K562 (cell line): ENCODE data around the gene DZIP3. TPM values are rescaled to one million over a fixed set of nuclear protein-coding genes. Genes with fewer than 3 reads are reported as not detected.

ENCODE experiments used
- ATAC-seq: fragments of 200-7000 bp; cut with Tn5 transposase; 3 replicates; pipeline ENCODE4 v1.9.1; 2020; ENCODE audit warnings: moderate library complexity
- BruUV-seq: library from RNA; stranded (reverse); fragments of 400-500 nt; replicated peaks from 2 replicates; lab custom pipeline; 2021; lab: Mats Ljungman, UMichigan
- CTCF ChIA-PET: fragments of 300-600 bp; formaldehyde crosslinking; extraction: SDS; loops from one replicate; lab custom pipeline; 2021; ENCODE audit warnings: low intra/inter-chr PET ratio; lab: Yijun Ruan, JAX
- POLR2A ChIA-PET: fragments of 300-600, 350-650 bp; sonication (Branson Sonifier 250); formaldehyde crosslinking; extraction: SDS; loops from one replicate; lab custom pipeline; 2021; ENCODE audit warnings: antibody characterized with exemption, inconsistent platforms; lab: Yijun Ruan, JAX
- DNase-seq, 4 experiments: peaks; one replicate each; pipeline versions ENCODE4 v3.0.0 to v3.0.0-alpha.2; 2011 to 2018; ENCODE audit warnings: low spot score in 3 of 4, mixed read lengths in 3 of 4; ENCODE audit errors: extremely low read depth in 1 of 4
- FAIRE-seq: peaks from 2 replicates; lab custom pipeline; 2011; peaks lifted over from hg19 to GRCh38; lab: Jason Lieb, UNC
- H2AFZ ChIP-seq: 2 replicates; pipeline ENCODE4 v1.6.0; 2011; ENCODE audit warnings: low read depth, low read length, control low read depth, inconsistent platforms
- H3K27ac ChIP-seq: fragments of 200-600 bp; 3 replicates; pipeline ENCODE4 v1.8.0; 2011; ENCODE audit warnings: low read depth, mild to moderate bottlenecking, control low read depth, inconsistent platforms, low read length, moderate library complexity, mixed read lengths; ENCODE audit errors: extremely low read depth
- H3K27me3 ChIP-seq, 2 experiments: fragments of 300-600 bp in 1 of 2; 2 replicates in 1 of 2; 3 replicates in 1 of 2; pipeline versions ENCODE4 v1.6.0 to v1.8.0; 2011; ENCODE audit warnings: inconsistent platforms in 2 of 2, low read length in 2 of 2, mild to moderate bottlenecking in 1 of 2, mixed read lengths in 1 of 2, moderate library complexity in 1 of 2; ENCODE audit not compliant: control insufficient read depth in 2 of 2, insufficient read depth in 2 of 2
- H3K36me3 ChIP-seq: fragments of 300-600 bp; 3 replicates; pipeline ENCODE4 v1.8.0; 2011; ENCODE audit warnings: mild to moderate bottlenecking, low read length, inconsistent platforms; ENCODE audit not compliant: control insufficient read depth, insufficient read depth
- H3K4me1 ChIP-seq, 2 experiments: fragments of 200-600 bp in 1 of 2; replicated peaks in 1 of 2; 2 replicates in 1 of 2; 3 replicates in 1 of 2; pipeline versions ENCODE4 v1.5.1 to v1.8.0; 2011; ENCODE audit warnings: inconsistent platforms in 2 of 2, low read length in 2 of 2, mild to moderate bottlenecking in 1 of 2, mixed read lengths in 1 of 2, moderate library complexity in 1 of 2; ENCODE audit not compliant: control insufficient read depth in 2 of 2, insufficient read depth in 2 of 2
- H3K4me2 ChIP-seq: 2 replicates; pipeline ENCODE4 v1.6.1; 2011; ENCODE audit warnings: low read length, control low read depth, inconsistent platforms, mixed read lengths; ENCODE audit not compliant: insufficient read depth
- H3K4me3 ChIP-seq: fragments of 200-600 bp; sonication (generic), shearing (Covaris generic); 2 replicates; pipeline ENCODE4 v1.5.1; 2016; ENCODE audit warnings: control low read depth, inconsistent platforms
- H3K79me2 ChIP-seq: fragments of 200-600 bp; 3 replicates; pipeline ENCODE4 v1.8.0; 2011; ENCODE audit warnings: low read length, inconsistent platforms; ENCODE audit not compliant: control insufficient read depth, insufficient read depth
- H3K9ac ChIP-seq, 2 experiments: 2 replicates each; pipeline versions ENCODE4 v1.6.0 to v1.6.1; 2011; ENCODE audit warnings: low read depth in 2 of 2, low read length in 2 of 2, control low read depth in 1 of 2, inconsistent platforms in 1 of 2, mild to moderate bottlenecking in 1 of 2, mixed read lengths in 1 of 2; ENCODE audit not compliant: insufficient read depth in 1 of 2
- H3K9me1 ChIP-seq: one replicate; pipeline ENCODE4 v1.6.0; 2011; ENCODE audit warnings: inconsistent platforms, mild to moderate bottlenecking, low read length, moderate library complexity; ENCODE audit not compliant: control insufficient read depth, insufficient read depth
- H3K9me3 ChIP-seq: replicated peaks from 2 replicates; pipeline ENCODE4 v1.5.1; 2011; ENCODE audit warnings: low read depth, low read length, inconsistent platforms; ENCODE audit not compliant: control insufficient read depth, insufficient read depth
- H4K20me1 ChIP-seq: replicated peaks from 2 replicates; pipeline ENCODE4 v1.6.1; 2011; ENCODE audit warnings: low read length, inconsistent platforms, mixed read lengths; ENCODE audit not compliant: control insufficient read depth, insufficient read depth
- ATF7 ChIP-seq: fragments of 450-650 bp; IDR thresholded peaks from 2 replicates; pipeline ENCODE4 v1.7.1; 2014; ENCODE audit warnings: mild to moderate bottlenecking, moderate library complexity
- CAMTA2 ChIP-seq: fragments of 250-450 bp; sonication (Bioruptor Pico); conservative IDR thresholded peaks from 2 replicates; pipeline ENCODE4 v1.5.1; 2022
- CBFA2T3 ChIP-seq: fragments of 450-650 bp; IDR thresholded peaks from 2 replicates; pipeline ENCODE4 v1.6.1; 2017
- CSDE1 ChIP-seq, 2 experiments: fragments of 450-650 bp; IDR thresholded peaks; 2 replicates each; pipeline ENCODE4 v1.6.1; 2016; ENCODE audit warnings: mild to moderate bottlenecking in 1 of 2
- EP300 ChIP-seq: IDR thresholded peaks from 2 replicates; pipeline ENCODE4 v1.6.1; 2012; ENCODE audit warnings: low read length, improper control_type of control experiment
- GTF2F1 ChIP-seq: IDR thresholded peaks from 2 replicates; pipeline ENCODE4 v1.6.1; 2011; ENCODE audit warnings: low read depth, low read length, improper control_type of control experiment
- MXI1 ChIP-seq: IDR thresholded peaks from 2 replicates; pipeline ENCODE4 v1.6.1; 2011; ENCODE audit warnings: low read depth, mild to moderate bottlenecking, improper control_type of control experiment, low read length
- MYNN ChIP-seq, 2 experiments: sonication (generic); formaldehyde crosslinking in 1 of 2; IDR thresholded peaks; 2 replicates each; pipeline versions ENCODE4 v1.5.0 to v1.6.1; 2016 to 2020; ENCODE audit warnings: antibody characterized with exemption in 1 of 2, missing genetic modification reagents in 1 of 2
- NR3C1 ChIP-seq: sonication (generic); formaldehyde crosslinking; IDR thresholded peaks from 2 replicates; pipeline ENCODE4 v1.8.1; 2022; ENCODE audit warnings: missing genetic modification reagents
- PTTG1 ChIP-seq: fragments of 450-650 bp; IDR thresholded peaks from 2 replicates; pipeline ENCODE4 v1.6.1; 2016; ENCODE audit warnings: low read depth, mild to moderate bottlenecking, missing genetic modification characterization, missing compliant biosample characterization
- TGIF2 ChIP-seq: sonication (generic); formaldehyde crosslinking; IDR thresholded peaks from 2 replicates; pipeline ENCODE4 v1.8.1; 2022; ENCODE audit warnings: mild to moderate bottlenecking, missing genetic modification reagents, moderate library complexity
- ZFP1 ChIP-seq: fragments of 450-650 bp; formaldehyde crosslinking; IDR thresholded peaks from 2 replicates; pipeline ENCODE4 v1.4.0; 2020; ENCODE audit warnings: mild to moderate bottlenecking, mixed read lengths
- WGBS: fragments of 100-300 bp; shearing (Covaris generic); methylation state at CpG from one replicate; pipeline ENCODE4 v1.1.6; 2016; ENCODE audit warnings: low coverage, mixed read lengths; ENCODE audit not compliant: insufficient coverage; ENCODE audit errors: missing lambda C conversion rate; 5-methylcytosine and 5-hydroxymethylcytosine counted together
- in situ Hi-C: fragments of 300-500 bp; cut with MboI; formaldehyde crosslinking; loops from 4 replicates; pipeline ENCODE4 v1.15.0; 2018; ENCODE audit warnings: inconsistent platforms, mixed read lengths
- intact Hi-C: fragments of 100-400 bp; cut with micrococcal nuclease; formaldehyde crosslinking; loops from 2 replicates; pipeline ENCODE4 v1.14.2; 2022
- polyA plus RNA-seq, 8 experiments: library from polyadenylated mRNA; depleted of rRNA in 4 of 8; stranded (reverse) in 5 of 8; unstranded in 3 of 8; fragments of >200 nt; fragmentation: Nextera tagmentation in 2 of 8; fragmentation: Illumina TruSeq in 1 of 8; extraction: Ambion mirVana in 2 of 8; extraction: Trizol in 1 of 8; gene quantifications; 2 replicates each; pipeline versions ENCODE4 v1.2.1 to v1.2.3, GENCODE V29; 2011 to 2014; ENCODE audit warnings: inconsistent platforms in 1 of 8, missing spikeins in 1 of 8
- total RNA-seq, 7 experiments: library from RNA; depleted of rRNA in 6 of 7; stranded (reverse); fragments of >200 nt in 6 of 7; fragmentation: Illumina TruSeq in 2 of 7; extraction: Trizol in 2 of 7; gene quantifications; 2 replicates each; pipeline versions ENCODE4 v1.2.1 to v1.2.3, GENCODE V29; 2011 to 2021; ENCODE audit warnings: low replicate concordance in 1 of 7
- TF ChIP-seq, protein P1 (sequence below): fragments of 450-650 bp; formaldehyde crosslinking; IDR thresholded peaks from 2 replicates; pipeline ENCODE4 v1.4.0; 2022; ENCODE audit warnings: mild to moderate bottlenecking, moderate library complexity

DZIP3 gene
- total and polyA plus RNA-seq, 9 of the 15 experiments (the other 6 are each of a cell fraction or from before 2014, with no cell fraction given): 3.5 to 9.7 (median 5.7) TPM

- no peak for FAIRE-seq
- 0% methylated on average over 4 of the region's 6 CpGs for WGBS
- H2AFZ ChIP-seq: no peak overlapping the region
- no peaks in the 10 kb centered on the region for H3K4me1 ChIP-seq
- TF ChIP-seq CBFA2T3 (no peak), CSDE1 (IDR thresholded peaks at IDR 0.05) (no peak), MXI1 (no peak), NR3C1 (CRISPR knock-in tag) (no peak), MYNN (IDR thresholded peaks at IDR 0.05) (no peak), MYNN (CRISPR knock-in tag; IDR thresholded peaks at IDR 0.05) (no peak), TGIF2 (CRISPR knock-in tag) (no peak), EP300 (no peak), PTTG1 (tag) (no peak), ATF7 (no peak), ZFP1 (CRISPR knock-in tag) (no peak), GTF2F1 (no peak), CAMTA2 (CRISPR knock-in tag) (no peak)
- TF ChIP-seq, protein P1, sequence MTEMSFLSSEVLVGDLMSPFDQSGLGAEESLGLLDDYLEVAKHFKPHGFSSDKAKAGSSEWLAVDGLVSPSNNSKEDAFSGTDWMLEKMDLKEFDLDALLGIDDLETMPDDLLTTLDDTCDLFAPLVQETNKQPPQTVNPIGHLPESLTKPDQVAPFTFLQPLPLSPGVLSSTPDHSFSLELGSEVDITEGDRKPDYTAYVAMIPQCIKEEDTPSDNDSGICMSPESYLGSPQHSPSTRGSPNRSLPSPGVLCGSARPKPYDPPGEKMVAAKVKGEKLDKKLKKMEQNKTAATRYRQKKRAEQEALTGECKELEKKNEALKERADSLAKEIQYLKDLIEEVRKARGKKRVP: no peak
- no peaks in the 10 kb centered on the region for H3K79me2 ChIP-seq
- no peak overlapping the region for H3K4me3 ChIP-seq
- POLR2A ChIA-PET: no interaction called here
- intact Hi-C loops: no loop called here
- in situ Hi-C loops: no loop called here
- no peaks in the 10 kb centered on the region for H3K9me3 ChIP-seq
- no peak for DNase-seq
- no peak overlapping the region for H3K9ac ChIP-seq
- ATAC-seq: no peak
- H3K9me1 ChIP-seq: no peaks in the 10 kb centered on the region
- H3K27me3 ChIP-seq: no peaks in the 10 kb centered on the region; a peak in 1 of 5 replicates
- CTCF ChIA-PET: no interaction called here
- no peak overlapping the region for H3K27ac ChIP-seq
- H4K20me1 ChIP-seq: no peaks in the 10 kb centered on the region
- H3K4me2 ChIP-seq: no peak overlapping the region
- BruUV-seq: no TSS peak
- no peaks in the 10 kb centered on the region for H3K36me3 ChIP-seq
Measured at GRCh38 chr3:108736821-108737220, 147.3 kb downstream of the DZIP3 start.
